ENCODE results near the gene HMGXB4. TPM values are rescaled to one million over a fixed set of nuclear protein-coding genes. Genes with fewer than 3 reads are reported as not detected.
A peak's percentile ranks its signal among the peaks of the same experiment; 100 is the strongest.

HMGXB4 gene
- total and polyA plus RNA-seq, 9 of the 15 experiments (the other 6 are each of a cell fraction or from before 2014, with no cell fraction given): 9.9 to 31.4 (median 24.8) TPM

GRCh38 chr22:35218079-35218478, 39.2 kb upstream of the HMGXB4 start:
- BruUV-seq (replicated peaks): no TSS peak
- H3K9me3 ChIP-seq (replicated peaks; ENCODE audit: control insufficient read depth, insufficient read depth, low read depth, low read length): peaks cover 2% of the 10 kb centered on the region
- H2AFZ ChIP-seq (ENCODE audit: low read depth, low read length): no peak overlapping the region
- POLR2A ChIA-PET: interaction anchor here (1.0 kb wide), 1 partner anchor 9 kb away, joined by 3 read pairs; no protein-coding TSS in a partner anchor
- H3K4me2 ChIP-seq (ENCODE audit: insufficient read depth, low read length): no peak overlapping the region
- in situ Hi-C loops (cut with MboI): no loop called here
- peak; percentile 39; the same call in 1 of the 2 replicates for TF ChIP-seq BCOR (IDR thresholded peaks at IDR 0.05)
- TF ChIP-seq TRIM24 (IDR thresholded peaks at IDR 0.05): 0 out of 4 replicates have a peak, but pooled peaks of 1 of the 2 experiments have one; percentile 29
- TF ChIP-seq ELK3 (CRISPR knock-in tag; IDR thresholded peaks at IDR 0.05): no peak
- no peak for TF ChIP-seq FOXA1 (IDR thresholded peaks at IDR 0.05; ENCODE audit: borderline replicate concordance)
- no peak for TF ChIP-seq ZNF609 (CRISPR knock-in tag; IDR thresholded peaks at IDR 0.05; ENCODE audit: borderline replicate concordance)
- no peak for TF ChIP-seq PRMT5 (CRISPR knock-in tag; IDR thresholded peaks at IDR 0.05)
- no peak for TF ChIP-seq CCNT2 (IDR thresholded peaks at IDR 0.05; ENCODE audit: borderline replicate concordance, extremely low read depth, insufficient read length, low read depth, low read length)
- TF ChIP-seq KDM5B (IDR thresholded peaks at IDR 0.05; ENCODE audit: insufficient replicate concordance, low read depth, low read length): no peak
- TF ChIP-seq TRIM28 (IDR thresholded peaks at IDR 0.05): 0 out of 2 replicates have a peak, but pooled peaks have one; percentile 46
- TF ChIP-seq CREB3 (tag; conservative IDR thresholded peaks at IDR 0.05; ENCODE audit: low read depth): no peak
- 0 out of 4 replicates have a peak, but pooled peaks of 1 of the 2 experiments have one; percentile 15 for TF ChIP-seq KDM1A (IDR thresholded peaks at IDR 0.05)
- no peak for TF ChIP-seq XRCC4 (IDR thresholded peaks at IDR 0.05; ENCODE audit: extremely low read depth, insufficient read depth, insufficient read length)
- TF ChIP-seq NFIC (IDR thresholded peaks at IDR 0.05): peak; percentile 67
- ATAC-seq (no peak), FAIRE-seq (no peak), DNase-seq (ENCODE audit: extremely low read depth in 1 of 4, low spot score in 3 of 4) (no peak)
- peaks cover 2% of the 10 kb centered on the region for H3K9me1 ChIP-seq (ENCODE audit: control insufficient read depth, insufficient read depth, low read length)
- H3K27ac ChIP-seq (ENCODE audit: extremely low read depth, low read depth, low read length): no peak overlapping the region
- CTCF ChIA-PET (ENCODE audit: low intra/inter-chr PET ratio): no interaction called here
- H3K4me3 ChIP-seq: no peak overlapping the region
- peaks cover 58% of the 10 kb centered on the region for H3K36me3 ChIP-seq (ENCODE audit: control insufficient read depth, insufficient read depth, low read length)
- H4K20me1 ChIP-seq (replicated peaks; ENCODE audit: control insufficient read depth, insufficient read depth, low read length): peaks cover 8% of the 10 kb centered on the region; the same call in 1 of the 2 replicates
- peaks cover 0 to 27% of the 10 kb centered on the region in 2 experiments; a peak in 4 of 5 replicates for H3K4me1 ChIP-seq (replicated peaks in 1 of 2; ENCODE audit: control insufficient read depth in 2 of 2, insufficient read depth in 2 of 2, low read length in 2 of 2)
- no peak overlapping the region for H3K9ac ChIP-seq (ENCODE audit: insufficient read depth in 1 of 2, low read depth in 2 of 2, low read length in 2 of 2)
- intact Hi-C loops (cut with micrococcal nuclease): no loop called here
- peaks cover 39% of the 10 kb centered on the region for H3K79me2 ChIP-seq (ENCODE audit: control insufficient read depth, insufficient read depth, low read length)
- no peaks in the 10 kb centered on the region for H3K27me3 ChIP-seq (ENCODE audit: control insufficient read depth in 2 of 2, insufficient read depth in 2 of 2, low read length in 2 of 2)
